HG02938 (cell line): ENCODE results near the gene CACNA2D4.

Experiments used
- ATAC-seq: cut with Tn5 transposase; IDR thresholded peaks from one replicate; pipeline ENCODE4 v1.9.1; 2021; ENCODE audit warnings: mild to moderate bottlenecking, moderate library complexity; ENCODE audit not compliant: unreplicated experiment

The CACNA2D4 gene

GRCh38 chr12:1934068-1934467 lies 15.6 kb upstream of the CACNA2D4 start:
- no peak for ATAC-seq

GRCh38 chr12:1933342-1934051 lies 15.0 kb upstream of the CACNA2D4 start:
- ATAC-seq: no peak

- no peak for ATAC-seq
Observed at GRCh38 chr12:1932264-1932777, 13.9 kb upstream of the CACNA2D4 start.

GRCh38 chr12:1931642-1932041 lies 13.2 kb upstream of the CACNA2D4 start:
- no peak for ATAC-seq

- ATAC-seq: no peak
Observed at GRCh38 chr12:1930803-1931597, 12.5 kb upstream of the CACNA2D4 start.

GRCh38 chr12:1929985-1930802 lies 11.7 kb upstream of the CACNA2D4 start:
- no peak for ATAC-seq

GRCh38 chr12:1929241-1929984 lies 11.0 kb upstream of the CACNA2D4 start:
- no peak for ATAC-seq

GRCh38 chr12:1928439-1929121 lies 10.1 kb upstream of the CACNA2D4 start:
- no peak for ATAC-seq

GRCh38 chr12:1927751-1928351 lies 9.4 kb upstream of the CACNA2D4 start:
- no peak for ATAC-seq

- ATAC-seq: no peak
Observed at GRCh38 chr12:1927051-1927680, 8.7 kb upstream of the CACNA2D4 start.

GRCh38 chr12:1926251-1926657 lies 7.8 kb upstream of the CACNA2D4 start:
- no peak for ATAC-seq

- ATAC-seq: no peak
Observed at GRCh38 chr12:1925684-1926006, 7.2 kb upstream of the CACNA2D4 start.

- no peak for ATAC-seq
Observed at GRCh38 chr12:1924996-1925683, 6.7 kb upstream of the CACNA2D4 start.

GRCh38 chr12:1922985-1923384 lies 4.5 kb upstream of the CACNA2D4 start:
- no peak for ATAC-seq

GRCh38 chr12:1922075-1922709 lies 3.7 kb upstream of the CACNA2D4 start:
- no peak for ATAC-seq

- ATAC-seq: no peak
Observed at GRCh38 chr12:1920971-1921370, 2.5 kb upstream of the CACNA2D4 start.

- no peak for ATAC-seq
Observed at GRCh38 chr12:1920436-1920835, 2.0 kb upstream of the CACNA2D4 start.

GRCh38 chr12:1919763-1920162 lies 1.3 kb upstream of the CACNA2D4 start:
- no peak for ATAC-seq
